K562 (cell line): Measurements from ENCODE around the gene LENEP. TPM values are rescaled to one million over a fixed set of nuclear protein-coding genes. Genes with fewer than 3 reads are reported as not detected.

Source experiments
- CBFA2T3 ChIP-seq: fragments of 450-650 bp; IDR thresholded peaks from 2 replicates; pipeline ENCODE4 v1.6.1; 2017
- E4F1 ChIP-seq: fragments of 250-450 bp; sonication (Bioruptor Pico); IDR thresholded peaks from 2 replicates; pipeline ENCODE4 v1.5.0; 2021; ENCODE audit warnings: mild to moderate bottlenecking, borderline replicate concordance
- GTF2F1 ChIP-seq: IDR thresholded peaks from 2 replicates; pipeline ENCODE4 v1.6.1; 2011; ENCODE audit warnings: low read depth, low read length, improper control_type of control experiment
- KAT7 ChIP-seq: sonication (generic); formaldehyde crosslinking; IDR thresholded peaks from 2 replicates; pipeline ENCODE4 v1.8.0; 2022; ENCODE audit warnings: missing genetic modification reagents, mild to moderate bottlenecking, borderline replicate concordance
- LEF1 ChIP-seq: fragments of 450-650 bp; IDR thresholded peaks from 2 replicates; pipeline ENCODE4 v1.6.1; 2016; ENCODE audit warnings: mild to moderate bottlenecking
- MTF1 ChIP-seq: fragments of 250-450 bp; sonication (Bioruptor Pico); IDR thresholded peaks from 2 replicates; pipeline ENCODE4 v1.9.0; 2021; ENCODE audit warnings: moderate library complexity, mild to moderate bottlenecking, inconsistent platforms, borderline replicate concordance
- PBX2 ChIP-seq, 2 experiments: IDR thresholded peaks in 1 of 2; conservative IDR thresholded peaks in 1 of 2; 2 replicates each; pipeline ENCODE4 v1.6.1; 2016; ENCODE audit warnings: low read depth in 2 of 2, mild to moderate bottlenecking in 1 of 2, missing compliant biosample characterization in 1 of 2, missing genetic modification characterization in 1 of 2, moderate library complexity in 1 of 2
- RERE ChIP-seq: sonication (generic); formaldehyde crosslinking; IDR thresholded peaks from 2 replicates; pipeline ENCODE4 v1.8.0; 2023; ENCODE audit warnings: missing genetic modification reagents, mild to moderate bottlenecking, borderline replicate concordance
- SPI1 ChIP-seq: IDR thresholded peaks from 2 replicates; pipeline ENCODE4 v1.6.1; 2011; ENCODE audit warnings: low read depth, low read length, control low read depth, borderline replicate concordance
- TRIM25 ChIP-seq: fragments of 450-650 bp; IDR thresholded peaks from 2 replicates; pipeline ENCODE4 v1.7.0; 2016; ENCODE audit warnings: borderline replicate concordance
- ZNF436 ChIP-seq: fragments of 250-450, 450-650 bp; sonication (Bioruptor Pico); formaldehyde crosslinking; IDR thresholded peaks from 2 replicates; pipeline ENCODE4 v1.7.0; 2020; ENCODE audit warnings: mild to moderate bottlenecking
- ZNF57 ChIP-seq: fragments of 450-650 bp; formaldehyde crosslinking; IDR thresholded peaks from 2 replicates; pipeline ENCODE4 v1.4.0; 2020; ENCODE audit warnings: mild to moderate bottlenecking, moderate library complexity
- ZNF644 ChIP-seq: fragments of 200-800 bp; sonication (Bioruptor generic); IDR thresholded peaks from 2 replicates; pipeline ENCODE4 v1.6.1; 2016; ENCODE audit warnings: low read depth, missing genetic modification characterization, missing compliant biosample characterization
- polyA plus RNA-seq, 8 experiments: library from polyadenylated mRNA; depleted of rRNA in 4 of 8; stranded (reverse) in 5 of 8; unstranded in 3 of 8; fragments of >200 nt; fragmentation: Nextera tagmentation in 2 of 8; fragmentation: Illumina TruSeq in 1 of 8; extraction: Ambion mirVana in 2 of 8; extraction: Trizol in 1 of 8; gene quantifications; 2 replicates each; pipeline versions ENCODE4 v1.2.1 to v1.2.3, GENCODE V29; 2011 to 2014; ENCODE audit warnings: inconsistent platforms in 1 of 8, missing spikeins in 1 of 8
- total RNA-seq, 7 experiments: library from RNA; depleted of rRNA in 6 of 7; stranded (reverse); fragments of >200 nt in 6 of 7; fragmentation: Illumina TruSeq in 2 of 7; extraction: Trizol in 2 of 7; gene quantifications; 2 replicates each; pipeline versions ENCODE4 v1.2.1 to v1.2.3, GENCODE V29; 2011 to 2021; ENCODE audit warnings: low replicate concordance in 1 of 7

Gene LENEP
- total and polyA plus RNA-seq, 9 of the 15 experiments (the other 6 are each of a cell fraction or from before 2014, with no cell fraction given), result 0.23 to 0.87 (median 0.67) TPM; not detected in 5

- TF ChIP-seq E4F1 (CRISPR knock-in tag) (no peak), ZNF57 (no peak), SPI1 (no peak), ZNF436 (CRISPR knock-in tag) (no peak), MTF1 (no peak), TRIM25 (no peak), CBFA2T3 (no peak), ZNF644 (tag) (no peak), LEF1 (peak; percentile 79), GTF2F1 (no peak), PBX2 (CRISPR knock-in tag; IDR thresholded peaks at IDR 0.05; ENCODE audit: low read depth) (no peak), PBX2 (tag; conservative IDR thresholded peaks at IDR 0.05; ENCODE audit: low read depth) (no peak), RERE (CRISPR knock-in tag) (0 out of 2 replicates have a peak, but pooled peaks have one; percentile 47), KAT7 (CRISPR knock-in tag) (peak; percentile 36; the same call in 1 of the 2 replicates)
Measured at GRCh38 chr1:154999571-155000410, 6.4 kb downstream of the LENEP start (continued).
